NCI-H510A (cell line): ENCODE measurements around the gene PSME1.

Experiments
- DNase-seq: peaks from one replicate; lab custom pipeline; 2025; lab: John Stamatoyannopoulos, UW

PSME1 gene

DNA sequence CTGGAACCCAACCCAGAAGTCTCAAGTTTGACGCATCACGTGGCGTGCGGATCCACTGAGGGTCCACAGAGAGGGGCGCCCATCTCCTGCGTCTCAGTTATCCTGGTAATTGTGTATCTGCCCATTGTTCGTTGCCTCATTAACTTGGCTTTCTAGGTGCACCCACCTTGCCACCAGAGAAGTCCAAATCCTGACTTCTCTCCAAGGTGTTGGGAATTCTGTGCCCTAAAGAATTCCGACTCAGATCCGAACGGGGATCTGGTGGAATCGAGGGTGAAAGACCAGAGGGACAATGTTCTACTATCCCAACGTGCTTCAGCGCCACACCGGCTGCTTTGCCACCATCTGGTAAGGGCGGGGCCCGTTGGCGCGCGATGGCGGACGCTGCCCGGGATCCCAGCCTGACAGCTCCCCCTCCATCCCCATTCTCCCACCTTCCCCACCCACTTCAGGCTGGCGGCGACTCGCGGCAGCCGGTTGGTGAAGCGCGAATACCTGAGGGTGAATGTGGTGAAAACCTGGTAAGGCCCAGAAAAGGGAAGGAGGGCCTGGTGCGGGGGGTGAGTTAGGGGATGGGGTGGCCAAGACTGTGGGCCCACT is 36.4 kb downstream of the PSME1 start:
- peak; percentile 3 for DNase-seq

DNA sequence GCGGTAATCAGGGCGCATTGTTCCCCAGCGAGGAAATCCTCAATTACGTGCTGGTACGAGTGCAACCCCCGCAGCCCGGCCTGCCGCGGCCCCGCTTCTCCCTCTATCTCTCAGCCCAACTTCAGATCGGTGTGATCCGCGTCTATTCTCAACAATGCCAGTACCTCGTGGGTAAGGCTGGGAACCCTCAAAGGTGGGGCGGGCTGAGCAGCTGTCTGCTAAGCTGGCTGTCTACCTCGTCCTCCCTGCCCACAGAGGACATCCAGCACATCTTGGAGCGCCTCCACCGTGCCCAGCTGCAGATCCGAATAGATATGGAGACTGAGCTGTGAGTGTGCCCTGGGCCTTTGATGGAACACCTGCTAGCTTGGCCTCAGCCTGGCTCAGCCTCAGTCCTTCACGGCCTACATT is 36.9 kb downstream of the PSME1 start:
- DNase-seq = no peak

DNA sequence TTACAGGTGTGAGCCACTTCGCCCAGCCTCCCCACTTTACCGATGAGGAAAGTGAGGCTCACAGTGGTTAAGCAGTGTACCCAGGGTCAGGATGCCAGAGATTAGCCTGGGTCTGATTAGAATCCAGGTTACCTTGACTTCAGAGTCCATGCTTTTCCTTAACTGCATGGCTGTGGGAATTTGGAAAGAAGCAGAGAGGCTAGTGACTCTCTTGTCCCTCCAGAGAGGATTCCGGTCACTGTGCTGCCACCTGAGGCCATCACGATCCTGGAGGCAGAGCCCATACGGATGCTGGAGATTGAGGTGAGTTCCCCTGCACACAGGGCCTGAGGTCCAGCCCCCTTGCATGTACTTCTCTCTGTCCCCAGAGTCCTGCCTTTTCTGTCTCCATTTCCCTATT is 40.6 kb downstream of the PSME1 start:
- no peak for DNase-seq

DNA sequence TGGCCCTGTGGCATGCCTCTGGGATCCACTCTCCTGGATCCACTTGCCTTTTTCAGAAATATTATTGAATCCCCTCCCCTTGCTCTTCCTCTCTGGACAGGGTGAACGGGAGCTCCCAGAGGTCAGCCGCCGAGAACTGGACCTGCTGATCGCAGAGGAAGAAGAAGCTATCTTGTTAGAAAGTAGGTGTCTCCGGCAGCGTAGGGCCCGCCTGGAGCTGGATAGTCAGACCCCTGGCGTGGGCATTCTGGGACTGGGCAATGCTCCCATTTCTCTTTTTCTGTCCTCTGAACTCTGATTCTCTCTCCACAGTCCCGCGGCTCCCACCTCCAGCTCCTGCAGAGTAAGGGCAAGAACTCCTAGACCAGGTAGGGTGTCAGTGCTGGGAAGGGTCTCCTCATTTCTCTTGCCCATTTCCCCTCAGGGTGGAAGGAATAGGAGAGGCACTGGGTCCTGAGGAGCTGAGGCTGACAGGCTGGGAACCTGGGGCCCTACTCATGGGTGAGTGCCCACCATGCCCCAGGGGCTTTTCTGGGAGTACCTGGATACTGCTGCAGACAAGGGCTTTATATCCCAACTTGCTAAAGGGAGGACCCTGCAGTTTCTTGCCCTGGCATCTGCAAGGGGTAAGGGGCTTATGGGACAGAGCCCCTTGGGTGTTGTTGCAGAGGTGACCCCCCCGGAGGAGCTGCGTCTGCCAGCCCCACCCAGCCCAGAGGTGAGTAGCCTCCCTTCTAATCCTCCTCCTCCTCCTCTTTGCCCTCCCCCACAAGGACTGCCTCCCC is 41.2 kb downstream of the PSME1 start:
- no peak for DNase-seq

DNA sequence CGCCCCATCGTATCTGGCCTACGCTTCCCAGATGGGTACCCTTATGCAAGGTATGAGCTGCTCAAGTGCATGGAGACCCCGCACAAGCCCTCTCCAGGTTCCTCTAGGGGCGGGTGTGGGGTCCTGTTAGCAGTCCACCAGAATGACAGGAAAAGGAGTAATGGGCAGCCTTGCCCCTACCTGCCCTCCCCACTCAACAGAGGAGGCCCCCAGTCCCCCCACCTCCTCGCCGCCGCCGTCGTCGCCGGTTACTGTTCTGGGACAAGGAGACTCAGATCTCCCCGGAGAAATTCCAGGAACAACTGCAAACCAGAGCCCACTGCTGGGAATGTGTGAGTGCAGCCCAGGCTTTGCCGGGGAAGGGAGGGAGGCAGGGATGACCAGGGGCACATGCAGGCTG is 41.9 kb downstream of the PSME1 start:
- no peak for DNase-seq

DNA sequence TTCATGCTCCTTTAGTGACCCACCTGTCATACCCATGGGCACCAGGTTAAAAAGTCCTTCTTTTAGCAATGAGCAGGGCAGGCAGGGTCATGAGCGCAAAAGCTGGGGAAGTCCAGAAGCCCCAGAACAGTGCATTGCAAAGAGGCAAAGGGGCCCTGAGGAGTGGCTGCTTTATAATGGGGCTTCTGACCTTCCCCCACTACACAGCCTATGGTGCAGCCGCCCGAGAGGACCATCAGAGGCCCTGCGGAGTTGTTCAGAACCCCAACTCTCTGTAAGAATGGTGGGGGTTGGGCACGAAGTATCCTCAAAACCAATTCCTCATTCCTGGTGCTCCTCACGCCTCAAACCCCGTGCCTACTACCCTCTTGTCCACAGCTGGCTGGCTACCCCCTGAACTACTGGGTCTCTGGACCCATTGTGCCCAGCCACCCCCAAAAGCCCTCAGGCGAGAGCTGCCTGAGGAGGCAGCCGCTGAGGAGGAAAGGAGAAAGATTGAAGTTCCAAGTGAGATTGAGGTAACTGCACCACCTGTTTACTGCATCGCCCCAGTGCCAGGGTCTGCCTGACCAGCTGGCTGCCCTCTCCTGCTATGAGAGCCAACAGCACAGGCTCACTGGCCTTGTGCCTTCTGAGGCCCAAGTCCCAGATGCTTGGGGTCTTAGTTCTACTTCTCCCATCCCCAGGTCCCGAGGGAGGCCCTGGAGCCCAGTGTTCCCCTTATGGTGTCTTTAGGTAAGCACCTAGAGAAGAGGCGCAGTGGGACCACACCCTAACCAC is 42.6 kb downstream of the PSME1 start:
- DNase-seq = no peak

DNA sequence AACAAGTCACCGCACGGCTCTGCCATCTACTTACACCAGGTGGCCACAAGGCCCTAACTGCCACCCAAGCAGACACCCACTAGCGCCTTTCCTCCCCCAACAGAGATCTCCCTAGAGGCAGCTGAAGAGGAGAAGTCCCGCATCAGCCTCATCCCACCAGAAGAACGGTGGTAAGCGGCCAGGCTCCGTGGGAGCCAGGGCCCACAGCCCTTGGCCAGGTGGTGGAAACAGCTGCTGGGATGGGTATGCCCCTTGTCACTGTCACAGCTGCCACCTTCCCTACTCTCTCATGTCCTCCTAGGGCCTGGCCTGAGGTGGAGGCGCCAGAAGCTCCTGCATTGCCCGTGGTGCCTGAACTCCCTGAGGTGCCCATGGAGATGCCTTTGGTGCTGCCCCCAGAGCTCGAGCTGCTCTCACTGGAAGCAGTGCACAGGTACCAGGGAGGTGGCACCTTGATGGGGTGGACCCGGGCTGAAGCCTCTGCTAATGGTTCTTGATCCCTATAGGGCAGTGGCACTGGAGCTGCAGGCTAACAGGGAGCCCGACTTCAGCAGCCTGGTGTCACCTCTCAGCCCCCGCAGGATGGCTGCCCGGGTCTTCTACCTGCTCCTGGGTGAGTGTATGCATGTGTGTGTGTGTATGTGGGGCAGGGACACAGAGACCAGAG is 43.4 kb downstream of the PSME1 start:
- no peak for DNase-seq

DNA sequence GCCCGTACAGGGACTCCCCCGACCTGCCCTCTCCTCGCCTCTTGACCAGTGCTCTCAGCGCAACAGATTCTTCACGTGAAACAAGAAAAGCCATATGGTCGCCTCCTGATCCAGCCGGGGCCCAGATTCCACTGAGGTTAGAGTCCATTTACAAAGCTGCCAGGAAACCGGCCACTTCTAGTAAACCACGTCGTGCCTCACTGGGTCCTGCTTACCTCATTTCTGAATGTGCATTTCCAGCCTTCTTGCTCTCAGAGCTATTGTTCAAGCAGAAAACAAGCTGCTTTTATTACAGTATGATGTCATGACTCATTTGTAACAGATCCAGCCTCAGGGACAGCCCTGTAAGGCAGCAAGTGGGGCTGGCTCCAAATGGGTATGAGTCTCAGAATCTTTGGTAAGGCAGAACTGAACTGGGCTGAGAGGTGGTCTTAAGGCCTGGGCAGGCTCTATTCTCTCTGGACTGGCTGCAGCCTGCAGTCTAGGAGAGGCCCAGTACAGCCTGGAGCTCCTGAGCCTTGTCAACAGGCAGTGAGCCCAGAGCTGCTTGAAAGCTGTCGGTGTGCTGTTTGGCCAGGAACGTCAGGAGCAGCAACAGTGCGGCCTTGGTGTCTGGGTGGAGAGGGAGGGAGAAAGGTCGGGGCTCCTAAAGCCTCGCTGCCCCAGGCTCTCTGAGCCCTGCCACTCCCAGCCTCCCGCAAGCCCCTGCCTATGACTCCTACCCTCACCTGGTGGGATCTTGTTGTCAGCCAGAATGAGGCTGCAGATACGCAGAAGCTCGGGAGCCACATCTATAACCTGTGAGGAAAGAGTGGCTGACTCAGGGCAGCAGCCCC is 44.2 kb downstream of the PSME1 start:
- no peak for DNase-seq

DNA sequence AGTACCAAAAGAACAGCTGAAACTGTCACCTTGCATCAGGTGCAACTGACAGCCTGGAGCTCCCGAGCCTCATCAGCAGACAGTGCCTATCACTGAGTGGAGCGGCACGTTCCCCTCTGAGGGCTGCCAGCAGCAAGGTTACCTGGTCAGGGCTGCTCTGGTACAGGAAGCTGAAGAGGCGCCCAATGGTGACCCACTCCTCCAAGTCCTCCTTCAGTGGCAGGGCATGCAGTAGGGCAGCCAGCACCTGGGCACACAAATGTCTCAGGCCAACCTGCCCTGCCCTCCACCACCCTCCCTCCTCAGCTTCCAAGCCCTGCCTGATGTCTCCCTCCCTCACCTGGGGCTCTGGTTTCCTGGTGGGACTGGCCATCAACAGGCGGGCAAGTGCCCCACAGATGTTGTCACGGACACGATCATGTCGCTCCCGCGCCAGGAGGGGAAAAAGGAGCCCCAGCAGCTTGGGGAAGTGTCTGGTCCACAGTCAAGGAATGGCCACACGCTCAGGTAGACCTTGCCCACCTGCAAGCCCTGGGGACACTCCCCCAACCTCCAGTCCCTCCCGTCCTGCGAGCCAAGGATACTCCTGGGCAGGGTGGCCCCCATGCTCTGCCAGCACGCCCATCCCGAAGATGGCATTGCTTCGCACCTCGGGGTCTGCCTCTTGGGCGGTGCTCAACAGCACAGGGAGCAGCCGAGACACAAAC is 45.5 kb downstream of the PSME1 start:
- DNase-seq = no peak

DNA sequence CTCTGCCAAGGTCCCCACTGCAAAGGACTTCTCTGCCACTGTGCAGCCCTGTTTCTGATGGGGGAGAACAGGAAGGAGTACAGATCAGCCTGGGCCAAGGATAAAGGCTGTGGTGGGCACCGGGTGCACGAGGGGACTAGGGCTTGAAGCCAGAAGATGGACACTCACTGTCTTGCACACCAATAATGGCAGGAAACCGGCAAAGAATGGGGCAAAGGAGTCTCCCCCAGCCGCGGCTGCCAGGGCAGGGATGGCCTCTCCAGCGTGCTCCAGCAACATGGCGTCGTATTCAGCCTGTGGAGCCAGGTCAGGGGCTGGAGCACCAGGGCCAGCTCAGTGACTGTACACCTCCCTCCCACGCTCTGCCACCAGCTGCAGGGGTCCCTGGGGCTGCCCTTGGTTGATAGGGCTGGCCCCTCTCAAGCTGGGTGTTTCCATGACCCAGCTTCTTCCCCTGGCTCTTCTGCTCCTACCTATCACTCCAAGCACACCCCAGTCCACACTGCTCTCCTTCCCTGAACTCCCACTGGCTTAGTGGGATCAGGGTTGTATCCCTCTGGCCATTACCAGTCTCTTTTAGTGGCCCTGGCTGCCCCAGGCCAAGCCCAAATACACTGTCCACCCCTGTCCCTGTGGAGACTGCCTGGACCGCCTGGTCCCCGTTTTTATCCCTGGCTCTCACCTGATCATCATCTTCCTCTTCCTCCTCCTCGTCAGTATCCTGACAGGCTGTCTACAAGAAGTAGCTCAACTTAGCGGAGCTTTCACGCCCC is 46.3 kb downstream of the PSME1 start:
- no peak for DNase-seq

DNA sequence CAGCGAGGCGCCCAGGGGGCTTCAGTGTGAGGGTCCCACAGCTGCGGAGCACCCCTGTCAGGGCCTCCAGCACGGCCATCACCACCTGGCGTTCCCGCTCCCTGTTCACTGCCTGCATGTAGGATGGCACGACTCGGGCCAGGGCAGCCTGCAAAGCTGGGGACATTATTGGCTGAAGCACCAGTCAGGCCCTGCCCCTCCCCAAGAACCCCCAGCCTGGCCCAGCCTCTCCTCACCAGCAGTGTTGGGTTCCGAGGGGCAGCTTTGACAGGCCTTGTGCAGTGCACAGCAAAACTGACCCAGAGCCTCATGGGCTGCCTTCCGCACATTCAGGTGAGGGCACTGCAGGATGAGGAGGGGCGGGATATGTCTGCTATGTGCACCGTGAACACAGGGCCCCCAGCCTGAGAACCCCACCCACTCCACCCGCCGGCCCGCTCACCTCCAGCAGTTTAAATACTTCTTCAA is 47.1 kb downstream of the PSME1 start:
- no peak for DNase-seq

DNA sequence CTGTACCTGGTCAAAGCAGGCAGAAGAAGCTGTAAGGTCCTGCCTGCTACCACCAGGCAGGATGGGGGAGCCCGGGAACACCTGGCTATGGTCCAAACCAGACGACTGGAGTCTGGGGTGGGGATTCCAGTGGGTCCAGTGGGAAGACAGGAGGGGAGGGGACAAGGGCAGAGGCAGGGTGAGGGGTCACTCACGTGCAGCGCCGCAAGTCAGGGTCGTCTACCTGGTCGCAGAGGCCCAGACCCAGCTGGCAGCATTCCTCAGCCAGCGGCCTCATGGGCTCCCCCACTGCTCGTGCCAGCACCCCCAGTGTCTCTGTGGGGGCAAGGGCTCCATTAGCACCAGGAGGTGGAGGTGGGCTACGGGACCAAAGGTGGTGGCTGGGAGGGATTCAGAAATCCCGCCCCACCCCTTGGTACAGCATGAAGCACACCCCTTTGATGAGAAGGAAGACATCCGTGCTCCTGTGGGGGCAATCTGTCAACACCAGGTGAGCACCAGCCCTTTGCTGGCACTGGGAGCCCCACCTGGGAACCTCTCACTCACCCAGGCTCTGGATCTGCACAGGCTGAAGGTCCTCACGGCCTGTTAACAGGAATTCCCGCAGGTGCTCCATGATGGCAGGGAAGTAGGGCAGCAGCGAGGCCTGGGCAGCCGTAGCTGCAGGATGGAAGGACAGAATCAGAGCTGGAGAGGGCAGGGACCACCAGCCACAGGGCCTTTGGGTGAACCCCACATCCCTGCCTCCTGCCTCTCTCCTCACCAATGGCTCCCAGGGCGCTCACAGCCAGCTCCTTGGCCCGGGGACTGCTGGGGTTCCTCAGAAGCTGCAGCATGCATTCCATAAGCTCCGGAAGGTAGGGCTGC is 48.3 kb downstream of the PSME1 start:
- no peak for DNase-seq

DNA sequence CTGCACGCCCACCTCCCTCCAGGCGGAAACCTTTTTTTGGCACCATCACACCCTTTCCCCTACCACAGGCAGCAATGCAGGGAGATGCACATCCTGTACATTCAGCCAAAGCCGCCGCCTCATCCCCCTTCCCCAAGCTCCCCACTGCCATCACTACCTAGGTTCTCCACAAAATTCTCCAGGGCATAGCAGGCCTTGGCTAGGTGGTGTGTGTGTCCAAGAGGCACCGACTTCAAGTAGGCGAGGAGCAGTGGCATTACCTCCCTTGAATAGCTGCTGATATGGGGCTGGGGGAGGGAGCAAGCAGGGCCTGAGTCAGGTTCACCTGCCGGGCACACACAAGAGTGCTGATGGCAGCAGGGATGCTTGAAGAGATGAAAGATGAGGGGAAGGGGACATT is 49.0 kb downstream of the PSME1 start:
- no peak for DNase-seq

DNA sequence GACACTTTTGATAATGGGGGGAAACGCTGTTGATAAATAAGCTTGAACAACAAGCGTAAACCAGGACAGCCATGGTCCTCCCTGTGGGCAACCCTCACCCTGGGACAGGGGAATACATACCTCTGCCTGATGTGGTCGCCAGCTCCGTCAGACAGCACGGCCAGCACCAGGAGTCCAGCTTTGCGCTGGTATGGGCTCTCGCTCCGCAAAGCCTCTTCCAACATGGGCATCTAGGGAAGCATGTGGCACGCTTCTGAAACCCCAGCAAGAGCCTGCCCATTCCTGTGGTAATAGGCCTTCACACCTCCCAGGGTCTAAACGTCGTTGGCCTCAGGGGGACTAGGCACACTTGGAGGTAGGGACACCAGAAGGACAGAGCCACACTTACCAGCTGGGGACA is 49.7 kb downstream of the PSME1 start:
- DNase-seq = no peak

DNA sequence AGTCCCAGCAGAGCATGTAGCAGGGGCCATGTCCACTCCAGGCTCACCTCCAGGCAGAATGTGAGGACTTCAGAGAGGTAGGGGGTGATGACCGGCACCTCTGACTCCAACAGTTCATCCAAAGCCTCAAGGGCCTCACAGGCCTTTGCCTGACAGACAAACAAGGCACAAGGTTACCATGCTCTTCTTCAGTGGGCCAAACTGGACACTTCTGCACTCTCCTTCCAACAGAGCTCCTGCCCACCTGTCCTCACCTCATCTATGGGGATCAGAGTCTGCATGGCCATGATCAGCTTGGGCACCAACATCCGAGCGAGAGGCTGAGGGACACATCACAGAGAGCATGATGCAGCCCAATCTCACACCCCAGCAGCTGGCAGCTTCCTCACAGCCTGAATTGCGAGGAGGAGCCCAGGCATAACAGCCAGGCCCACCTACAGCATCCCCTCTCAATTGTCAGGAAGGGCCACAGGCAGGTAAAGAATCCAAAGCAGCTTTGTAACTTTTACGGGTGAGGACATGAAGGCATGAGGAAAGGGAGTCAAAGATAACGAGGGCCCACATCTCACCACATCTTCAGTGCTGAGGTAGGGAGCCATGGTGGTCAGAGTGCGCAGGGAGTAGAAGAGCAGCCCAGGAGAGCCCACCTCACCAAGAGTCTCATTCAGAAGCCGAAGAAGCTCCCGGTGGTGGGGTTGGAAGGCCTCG is 51.0 kb downstream of the PSME1 start:
- DNase-seq = no peak

DNA sequence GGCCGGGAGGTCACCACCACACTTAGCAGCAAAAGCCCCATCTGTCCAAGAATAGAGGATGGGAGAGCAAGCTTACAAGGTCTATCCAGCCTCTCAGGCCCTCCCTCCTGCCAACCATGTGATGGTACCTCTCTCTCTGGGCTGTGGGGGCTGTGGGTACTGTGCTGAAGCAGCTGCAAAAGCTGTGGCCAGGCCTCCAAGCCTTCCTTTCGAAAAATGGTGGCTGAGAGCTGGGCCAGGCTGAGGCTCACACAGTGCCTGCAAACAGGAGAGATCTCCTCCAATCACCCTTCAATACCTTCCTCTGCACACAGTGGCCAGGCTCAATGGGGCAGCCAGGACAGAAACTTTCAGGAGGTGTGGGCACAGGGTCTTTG is 51.5 kb downstream of the PSME1 start:
- DNase-seq = no peak
